Tibial nerve (tissue), 4 donors: ENCODE measurements around the gene SART3.

Experiments
- CTCF ChIP-seq, 5 experiments: fragments of 200-600 bp in 3 of 5; fragments of 450-650 bp in 2 of 5; sonication (generic) in 3 of 5; IDR thresholded peaks; one replicate each; pipeline ENCODE4 v1.5.1; 2016 to 2019; ENCODE audit warnings: antibody characterized with exemption in 5 of 5, mild to moderate bottlenecking in 3 of 5, moderate library complexity in 2 of 5
- EP300 ChIP-seq, 2 donors: sonication (generic); formaldehyde crosslinking; IDR thresholded peaks; one replicate each; pipeline ENCODE4 v1.6.1; 2017; ENCODE audit warnings: antibody characterized with exemption in 2 of 2, mild to moderate bottlenecking in 1 of 2
- POLR2A ChIP-seq, 2 donors: fragments of 450-650 bp; IDR thresholded peaks; one replicate each; pipeline ENCODE4 v1.6.1; 2017; ENCODE audit warnings: antibody characterized with exemption in 2 of 2, mild to moderate bottlenecking in 2 of 2, moderate library complexity in 2 of 2

- TF ChIP-seq CTCF (IDR thresholded peaks at IDR 0.05) (no peak), EP300 (IDR thresholded peaks at IDR 0.05) (no peak), POLR2A (IDR thresholded peaks at IDR 0.05) (no peak)
These were observed 77.5 kb downstream of the SART3 start for GRCh38 chr12:108483213-108484059.
